Peyer's patch (tissue), 4 donors: Measurements from ENCODE around the gene SF1. TPM values are rescaled to one million over a fixed set of nuclear protein-coding genes. Genes with fewer than 3 reads are reported as not detected.

Experiments used
- DNase-seq, 3 donors: peaks; one replicate each; pipeline ENCODE4 v3.0.0-alpha.2; 2017 to 2019
- H3K27ac ChIP-seq, 4 donors: fragments of 200-600 bp; sonication (generic); one replicate each; pipeline ENCODE4 v1.5.1; 2016 to 2019
- H3K27me3 ChIP-seq, 2 donors: fragments of 200-600 bp; sonication (generic); one replicate each; pipeline ENCODE4 v1.5.1; 2019
- H3K36me3 ChIP-seq, 3 donors: fragments of 200-600 bp; sonication (generic); one replicate each; pipeline ENCODE4 v1.5.1; 2016 to 2019
- H3K4me1 ChIP-seq, 4 donors: fragments of 200-600 bp; sonication (generic); one replicate each; pipeline ENCODE4 v1.5.1; 2016 to 2019
- H3K4me3 ChIP-seq, 4 donors: fragments of 200-600 bp; sonication (generic); 1 replicate in 3 of 4; 2 replicates in 1 of 4; pipeline ENCODE4 v1.5.1; 2016 to 2019; ENCODE audit warnings: mild to moderate bottlenecking in 1 of 4
- H3K9me3 ChIP-seq, 4 donors: fragments of 200-600 bp; sonication (generic); one replicate each; pipeline ENCODE4 v1.5.1; 2016 to 2019; ENCODE audit warnings: mild to moderate bottlenecking in 1 of 4
- POLR2A ChIP-seq, 2 donors: fragments of 450-650 bp; IDR thresholded peaks; one replicate each; pipeline ENCODE4 v1.5.1; 2017; ENCODE audit warnings: antibody characterized with exemption in 2 of 2, mild to moderate bottlenecking in 2 of 2, moderate library complexity in 2 of 2
- total RNA-seq, 4 donors: library from RNA; depleted of rRNA; stranded (reverse); fragments of >200 nt; gene quantifications; one replicate each; pipeline ENCODE4 v1.1.0, GENCODE V29; 2016
- TF ChIP-seq, protein P1 (sequence below), 6 experiments: fragments of 450-650 bp in 4 of 6; fragments of 200-600 bp in 2 of 6; sonication (generic) in 1 of 6; IDR thresholded peaks; one replicate each; pipeline ENCODE4 v1.5.1; 2017 to 2019; ENCODE audit warnings: antibody characterized with exemption in 6 of 6, mild to moderate bottlenecking in 3 of 6, moderate library complexity in 1 of 6

Gene SF1
- total RNA-seq, 4 donors from 2014 or later, result 247 to 621 (median 392) TPM

GRCh38 chr11:64768300-64768694 lies 10.0 kb downstream of the SF1 start:
- no peak for DNase-seq
- Histone ChIP-seq H3K27me3 (no peaks in the 10 kb centered on the region), H3K9me3 (no peaks in the 10 kb centered on the region), H3K27ac (peak overlapping the region in 2 of 4 donors; percentile 38 to 60), H3K4me1 (peaks cover 0 to 53% (median 35%) of the 10 kb centered on the region in 4 donors), H3K36me3 (peaks cover 8 to 100% (median 13%) of the 10 kb centered on the region in 3 donors), H3K4me3 (no peak overlapping the region)
- TF ChIP-seq, protein P1, sequence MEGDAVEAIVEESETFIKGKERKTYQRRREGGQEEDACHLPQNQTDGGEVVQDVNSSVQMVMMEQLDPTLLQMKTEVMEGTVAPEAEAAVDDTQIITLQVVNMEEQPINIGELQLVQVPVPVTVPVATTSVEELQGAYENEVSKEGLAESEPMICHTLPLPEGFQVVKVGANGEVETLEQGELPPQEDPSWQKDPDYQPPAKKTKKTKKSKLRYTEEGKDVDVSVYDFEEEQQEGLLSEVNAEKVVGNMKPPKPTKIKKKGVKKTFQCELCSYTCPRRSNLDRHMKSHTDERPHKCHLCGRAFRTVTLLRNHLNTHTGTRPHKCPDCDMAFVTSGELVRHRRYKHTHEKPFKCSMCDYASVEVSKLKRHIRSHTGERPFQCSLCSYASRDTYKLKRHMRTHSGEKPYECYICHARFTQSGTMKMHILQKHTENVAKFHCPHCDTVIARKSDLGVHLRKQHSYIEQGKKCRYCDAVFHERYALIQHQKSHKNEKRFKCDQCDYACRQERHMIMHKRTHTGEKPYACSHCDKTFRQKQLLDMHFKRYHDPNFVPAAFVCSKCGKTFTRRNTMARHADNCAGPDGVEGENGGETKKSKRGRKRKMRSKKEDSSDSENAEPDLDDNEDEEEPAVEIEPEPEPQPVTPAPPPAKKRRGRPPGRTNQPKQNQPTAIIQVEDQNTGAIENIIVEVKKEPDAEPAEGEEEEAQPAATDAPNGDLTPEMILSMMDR (IDR thresholded peaks at IDR 0.05), result no peak

DNA sequence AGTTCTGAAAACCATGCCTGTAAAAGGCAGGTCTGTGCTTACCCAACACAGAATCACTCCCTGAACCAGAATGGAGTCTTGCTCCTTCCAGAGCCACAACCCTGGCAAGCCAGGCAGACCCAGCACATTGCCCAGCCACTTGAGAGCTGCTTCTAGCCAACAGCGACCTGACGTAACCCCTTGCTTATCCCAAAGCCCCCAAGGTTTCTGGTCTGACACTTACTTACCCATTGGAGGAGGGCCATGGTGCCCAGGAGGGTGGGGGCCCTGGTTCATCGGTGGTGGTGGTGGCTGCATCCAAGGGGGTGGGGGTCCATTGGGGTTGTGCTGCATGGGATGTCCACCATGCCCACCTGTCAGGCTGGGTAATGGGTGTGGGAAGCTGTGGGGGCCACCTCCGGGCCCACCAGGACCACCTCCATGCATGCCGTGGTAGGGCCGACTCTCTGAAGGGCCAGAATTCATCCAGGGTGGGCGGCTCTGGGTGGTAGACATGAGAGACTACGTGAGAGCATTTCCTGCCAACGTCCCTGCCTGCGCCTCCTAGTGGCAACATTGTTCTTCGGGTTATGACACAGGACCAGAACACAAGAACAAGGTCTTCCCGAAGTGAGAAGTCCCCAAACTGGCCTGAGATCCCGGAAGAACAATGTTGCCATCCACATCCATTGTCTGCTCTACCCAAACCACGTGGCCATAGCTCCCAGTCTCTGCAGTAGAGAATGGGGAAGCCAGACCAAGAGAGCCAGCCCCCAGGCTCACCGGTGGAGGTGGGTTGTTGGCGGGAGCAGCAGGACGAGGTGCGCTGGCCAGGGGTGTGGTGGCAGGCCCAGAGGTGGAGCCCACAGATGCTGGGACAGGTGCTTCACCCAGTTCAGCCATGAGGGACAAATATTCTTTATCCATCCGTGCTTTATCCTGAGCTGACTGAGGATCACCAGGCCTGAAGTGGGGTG lies 10.7 kb downstream of the SF1 start:
- H3K4me3 ChIP-seq, result no peak overlapping the region
- no peak for TF ChIP-seq POLR2A (IDR thresholded peaks at IDR 0.05)
- TF ChIP-seq, protein P1 (IDR thresholded peaks at IDR 0.05), result peak; percentile 65 to 90 (median 68)
- H3K36me3 ChIP-seq, result peaks cover 8 to 100% (median 13%) of the 10 kb centered on the region in 3 donors
- H3K27me3 ChIP-seq, result no peaks in the 10 kb centered on the region
- peak; percentile 73 to 91 (median 89) for DNase-seq
- peak overlapping the region; percentile 15 to 77 (median 49) for H3K27ac ChIP-seq
- peaks cover 0 to 53% (median 35%) of the 10 kb centered on the region in 4 donors for H3K4me1 ChIP-seq
- H3K9me3 ChIP-seq, result no peaks in the 10 kb centered on the region

- Histone ChIP-seq H3K36me3 (peaks cover 8 to 94% (median 13%) of the 10 kb centered on the region in 3 donors), H3K9me3 (no peaks in the 10 kb centered on the region), H3K27ac (peak overlapping the region in 2 of 4 donors; percentile 38 to 77), H3K27me3 (no peaks in the 10 kb centered on the region), H3K4me3 (no peak overlapping the region), H3K4me1 (peaks cover 0 to 59% (median 37%) of the 10 kb centered on the region in 4 donors)
- peak in 2 of 3 donors; percentile 38 to 44 for DNase-seq
- TF ChIP-seq, protein P1 (IDR thresholded peaks at IDR 0.05), result no peak
- no peak for TF ChIP-seq POLR2A (IDR thresholded peaks at IDR 0.05)
Observed at GRCh38 chr11:64766881-64767280, 11.5 kb downstream of the SF1 start.

DNA sequence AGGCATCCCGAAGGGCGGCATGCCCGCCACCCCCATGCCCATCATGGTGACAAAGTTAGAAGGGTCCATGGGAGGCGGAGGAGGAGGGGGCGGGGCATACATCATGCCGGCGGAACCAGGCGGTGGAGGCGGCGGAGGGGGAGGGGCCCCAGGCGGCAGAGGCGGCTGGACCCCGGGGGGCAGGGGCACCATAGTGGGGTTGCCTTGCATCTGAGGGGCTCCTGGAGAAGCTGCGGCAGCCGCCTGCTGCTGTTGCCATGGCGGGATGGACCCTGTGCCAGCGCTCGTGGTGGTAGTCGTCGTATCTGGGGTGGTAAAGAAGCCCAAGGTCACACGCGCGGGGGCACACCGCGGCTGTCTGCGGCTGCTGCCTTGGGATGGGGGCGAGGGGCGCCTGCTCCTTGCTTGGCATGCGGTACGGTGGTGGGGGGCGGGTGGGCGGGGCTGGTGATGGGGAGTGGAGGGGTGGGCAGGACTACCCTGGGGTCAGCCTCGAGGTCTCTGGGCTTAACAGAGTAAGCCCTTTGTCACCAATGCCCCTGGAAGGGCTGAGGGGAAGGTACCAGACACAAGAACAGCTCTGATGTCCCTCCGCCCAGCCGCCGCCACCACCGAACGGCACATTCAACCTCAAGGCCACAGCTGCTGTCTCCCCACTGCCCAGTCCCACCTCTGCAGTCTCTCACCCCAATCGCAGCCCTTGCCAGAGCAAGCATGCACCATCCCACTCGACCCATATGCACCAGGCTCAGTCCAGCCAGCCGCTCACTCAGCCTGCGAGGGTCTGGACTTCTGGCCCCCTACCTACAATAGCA lies 12.3 kb downstream of the SF1 start:
- peak overlapping the region in 1 of 4 donors; percentile 25 for H3K27ac ChIP-seq
- H3K4me1 ChIP-seq, result peaks cover 0 to 57% (median 40%) of the 10 kb centered on the region in 4 donors
- peak in 2 of 3 donors; percentile 17 to 53 for DNase-seq
- no peaks in the 10 kb centered on the region for H3K27me3 ChIP-seq
- no peak for TF ChIP-seq POLR2A (IDR thresholded peaks at IDR 0.05)
- TF ChIP-seq, protein P1 (IDR thresholded peaks at IDR 0.05), result no peak
- H3K36me3 ChIP-seq, result peaks cover 8 to 86% (median 13%) of the 10 kb centered on the region in 3 donors
- H3K9me3 ChIP-seq, result no peaks in the 10 kb centered on the region
- H3K4me3 ChIP-seq, result no peak overlapping the region

DNA sequence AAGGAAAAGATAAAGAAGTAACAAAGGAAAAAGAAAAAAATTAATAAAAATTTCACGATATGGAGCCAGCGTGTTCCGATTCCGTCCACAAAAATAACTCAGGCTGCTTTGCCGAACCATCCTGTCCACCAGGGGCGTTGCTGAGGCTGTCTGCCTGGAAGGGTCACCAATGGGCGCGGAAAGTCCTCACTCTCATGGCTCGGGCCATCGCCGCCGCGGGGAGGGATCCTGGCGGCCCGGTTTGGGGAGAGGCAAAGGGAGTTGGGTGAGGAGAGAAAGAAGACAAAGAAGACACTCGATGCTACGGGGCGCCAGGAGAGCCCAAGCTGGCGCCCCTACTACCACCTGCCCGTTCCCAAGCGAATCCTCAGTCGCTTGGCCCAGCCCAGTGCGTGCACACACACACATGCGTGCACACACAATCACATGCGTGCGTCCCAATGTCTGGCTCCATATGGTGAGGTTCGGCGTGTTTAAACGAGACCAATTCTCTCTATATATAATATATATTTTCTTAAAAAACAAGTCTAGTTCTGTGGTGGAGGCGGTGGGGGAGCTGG lies 13.0 kb downstream of the SF1 start:
- H3K4me3 ChIP-seq, result no peak overlapping the region
- peaks cover 0 to 57% (median 41%) of the 10 kb centered on the region in 4 donors for H3K4me1 ChIP-seq
- DNase-seq, result peak; percentile 36 to 55 (median 46)
- H3K36me3 ChIP-seq, result peaks cover 3 to 79% (median 13%) of the 10 kb centered on the region in 3 donors
- peak overlapping the region in 1 of 4 donors; percentile 85 for H3K27ac ChIP-seq
- no peaks in the 10 kb centered on the region for H3K9me3 ChIP-seq
- TF ChIP-seq, protein P1 (IDR thresholded peaks at IDR 0.05), result peak in 1 of 6 experiments; percentile 9
- TF ChIP-seq POLR2A (IDR thresholded peaks at IDR 0.05), result no peak
- H3K27me3 ChIP-seq, result no peaks in the 10 kb centered on the region
